Testis (tissue), 3 donors: ENCODE data around the gene PYCR2. TPM values are rescaled to one million over a fixed set of nuclear protein-coding genes. Genes with fewer than 3 reads are reported as not detected.

Source experiments
- DNase-seq: peaks from one replicate; pipeline ENCODE4 v3.0.0-alpha.2; 2019
- H3K27ac ChIP-seq, 2 donors: fragments of 200-600 bp; sonication (generic); one replicate each; pipeline ENCODE4 v1.5.1; 2019
- H3K27me3 ChIP-seq: fragments of 200-600 bp; sonication (generic); one replicate; pipeline ENCODE4 v1.5.1; 2019
- H3K36me3 ChIP-seq: fragments of 200-600 bp; sonication (generic); one replicate; pipeline ENCODE4 v1.5.1; 2017; ENCODE audit warnings: low read depth; ENCODE audit errors: missing control alignments
- H3K4me1 ChIP-seq: fragments of 200-600 bp; sonication (generic); one replicate; pipeline ENCODE4 v1.5.1; 2019
- H3K4me3 ChIP-seq, 2 donors: fragments of 200-600 bp; sonication (generic); one replicate each; pipeline ENCODE4 v1.5.1; 2017 to 2019
- H3K9me3 ChIP-seq: fragments of 200-600 bp; sonication (generic); one replicate; pipeline ENCODE4 v1.5.1; 2017
- POLR2A ChIP-seq: fragments of 450-650 bp; IDR thresholded peaks from one replicate; pipeline ENCODE4 v1.6.1; 2017; ENCODE audit warnings: antibody characterized with exemption, mild to moderate bottlenecking, moderate library complexity
- WGBS, 2 donors: methylation state at CpG; one replicate each; pipeline ENCODE4 v1.1.5; 2018; 5-methylcytosine and 5-hydroxymethylcytosine counted together
- intact Hi-C: fragments of 100-400 bp; cut with DNase I; formaldehyde crosslinking; loops from one replicate; pipeline ENCODE4 v1.15.1; 2023; ENCODE audit warnings: low total_unique reads
- polyA plus RNA-seq: library from polyadenylated mRNA; stranded (reverse); fragments of 350-450 nt; fragmentation: Illumina TruSeq; extraction: RNeasy Lipid Tissue Mini Kit (QIAGEN cat#74804); gene quantifications from one replicate; pipeline ENCODE4 v1.2.3, GENCODE V29; 2014; ENCODE audit warnings: low read depth, low replicate concordance; ENCODE audit not compliant: insufficient read depth
- total RNA-seq, 2 donors: library from RNA; depleted of rRNA; stranded (reverse); fragments of >200 nt; gene quantifications; one replicate each; pipeline ENCODE4 v1.2.3, GENCODE V29; 2016
- TF ChIP-seq, protein P1 (sequence below), 3 experiments: fragments of 450-650 bp in 2 of 3; fragments of 200-600 bp in 1 of 3; sonication (generic) in 1 of 3; IDR thresholded peaks; one replicate each; pipeline ENCODE4 v1.5.1; 2016 to 2019; ENCODE audit warnings: antibody characterized with exemption in 3 of 3, mild to moderate bottlenecking in 2 of 3, moderate library complexity in 1 of 3

PYCR2 gene
- total and polyA plus RNA-seq, 3 donors from 2014 or later = 60.7 to 85.3 (median 64.2) TPM

DNA sequence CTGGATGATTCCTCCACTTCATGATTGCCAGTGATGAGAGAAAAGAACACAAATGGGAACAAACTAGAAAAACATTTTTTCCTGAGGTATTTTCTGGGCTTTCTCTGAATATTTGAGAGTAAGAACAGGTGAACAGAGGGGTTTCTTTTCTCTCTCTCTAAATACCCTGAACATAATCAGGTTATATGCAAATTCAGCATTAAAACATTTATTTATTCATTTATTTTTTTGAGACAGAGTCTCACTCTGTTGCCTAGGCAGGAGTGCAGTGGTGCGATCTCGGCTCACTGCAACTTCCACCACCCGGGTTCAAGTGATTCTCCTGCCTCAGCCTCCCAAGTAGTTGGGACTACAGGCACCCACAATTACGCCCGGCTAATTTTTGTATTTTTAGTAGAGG, 22.8 kb upstream of the PYCR2 start:
- no peaks in the 10 kb centered on the region for H3K27me3 ChIP-seq
- H3K9me3 ChIP-seq = no peaks in the 10 kb centered on the region
- TF ChIP-seq, protein P1, sequence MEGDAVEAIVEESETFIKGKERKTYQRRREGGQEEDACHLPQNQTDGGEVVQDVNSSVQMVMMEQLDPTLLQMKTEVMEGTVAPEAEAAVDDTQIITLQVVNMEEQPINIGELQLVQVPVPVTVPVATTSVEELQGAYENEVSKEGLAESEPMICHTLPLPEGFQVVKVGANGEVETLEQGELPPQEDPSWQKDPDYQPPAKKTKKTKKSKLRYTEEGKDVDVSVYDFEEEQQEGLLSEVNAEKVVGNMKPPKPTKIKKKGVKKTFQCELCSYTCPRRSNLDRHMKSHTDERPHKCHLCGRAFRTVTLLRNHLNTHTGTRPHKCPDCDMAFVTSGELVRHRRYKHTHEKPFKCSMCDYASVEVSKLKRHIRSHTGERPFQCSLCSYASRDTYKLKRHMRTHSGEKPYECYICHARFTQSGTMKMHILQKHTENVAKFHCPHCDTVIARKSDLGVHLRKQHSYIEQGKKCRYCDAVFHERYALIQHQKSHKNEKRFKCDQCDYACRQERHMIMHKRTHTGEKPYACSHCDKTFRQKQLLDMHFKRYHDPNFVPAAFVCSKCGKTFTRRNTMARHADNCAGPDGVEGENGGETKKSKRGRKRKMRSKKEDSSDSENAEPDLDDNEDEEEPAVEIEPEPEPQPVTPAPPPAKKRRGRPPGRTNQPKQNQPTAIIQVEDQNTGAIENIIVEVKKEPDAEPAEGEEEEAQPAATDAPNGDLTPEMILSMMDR (IDR thresholded peaks at IDR 0.05) = no peak
- H3K4me3 ChIP-seq = no peak overlapping the region
- H3K4me1 ChIP-seq = peaks cover 3% of the 10 kb centered on the region
- no peaks in the 10 kb centered on the region for H3K36me3 ChIP-seq
- H3K27ac ChIP-seq = no peak overlapping the region
- 98% methylated on average over 5 of the region's 5 CpGs for WGBS, 2 donors
- intact Hi-C loops = no loop called here
- no peak for DNase-seq

DNA sequence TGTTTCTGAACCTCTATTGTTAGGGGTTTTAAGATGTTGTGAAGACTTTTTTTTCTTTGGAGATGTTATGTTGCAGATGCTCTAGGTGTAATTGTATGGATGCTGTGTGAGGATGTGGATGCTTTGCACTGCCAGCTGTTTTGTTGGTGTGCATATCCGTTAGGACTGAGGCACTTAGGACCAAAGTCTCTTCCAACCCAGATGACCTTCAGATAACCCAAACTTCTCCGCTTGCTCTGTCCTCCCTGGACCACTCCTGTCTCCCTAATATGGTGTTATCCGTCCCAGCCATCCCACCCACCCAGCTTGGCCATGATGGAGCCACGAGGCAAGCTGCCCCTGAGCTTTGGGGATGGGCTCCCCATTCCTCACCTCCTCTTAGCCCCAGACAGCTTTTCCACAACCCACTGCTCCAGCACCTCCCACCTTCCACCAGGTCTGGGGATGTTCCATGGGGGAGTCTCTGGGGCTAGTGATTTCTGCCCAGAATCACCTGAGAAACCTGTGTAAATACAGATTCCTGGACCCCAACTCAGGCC, 22.1 kb upstream of the PYCR2 start:
- TF ChIP-seq POLR2A = no peak
- TF ChIP-seq, protein P1 (IDR thresholded peaks at IDR 0.05) = no peak
- Histone ChIP-seq H3K27ac (no peak overlapping the region), H3K4me1 (peaks cover 8% of the 10 kb centered on the region), H3K27me3 (no peaks in the 10 kb centered on the region), H3K4me3 (no peak overlapping the region), H3K9me3 (no peaks in the 10 kb centered on the region), H3K36me3 (no peaks in the 10 kb centered on the region)
- intact Hi-C loops = no loop called here
- 77 to 85% methylated on average over 4 of the region's 4 CpGs for WGBS, 2 donors
- no peak for DNase-seq

DNA sequence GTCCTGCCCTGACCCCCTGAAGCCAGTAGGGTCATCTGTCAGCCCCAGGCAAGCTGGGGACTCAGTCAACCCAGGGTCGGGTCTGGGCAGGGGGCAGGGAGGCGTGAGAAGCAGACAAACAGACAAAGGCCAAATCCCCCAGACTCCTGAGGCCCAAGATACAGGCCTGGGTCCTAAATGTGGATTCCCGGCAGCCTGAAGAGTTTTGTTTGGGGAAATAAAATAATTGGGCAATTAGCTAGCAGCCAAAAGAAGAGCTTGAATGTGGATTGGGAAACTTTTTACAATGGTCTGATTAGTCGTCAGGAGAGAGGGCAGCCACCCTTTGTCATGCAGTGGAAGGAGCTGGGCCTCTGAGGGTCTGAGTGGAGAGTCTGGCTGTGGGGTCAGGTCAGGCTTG, 21.5 kb upstream of the PYCR2 start:
- no peak for DNase-seq
- intact Hi-C loops = no loop called here
- Histone ChIP-seq H3K36me3 (no peaks in the 10 kb centered on the region), H3K27me3 (no peaks in the 10 kb centered on the region), H3K27ac (no peak overlapping the region), H3K9me3 (no peaks in the 10 kb centered on the region), H3K4me1 (peaks cover 14% of the 10 kb centered on the region), H3K4me3 (no peak overlapping the region)
- no peak for TF ChIP-seq POLR2A
- TF ChIP-seq, protein P1 (IDR thresholded peaks at IDR 0.05) = no peak
- WGBS, 2 donors = 88 to 90% methylated on average over 4 of the region's 4 CpGs

DNA sequence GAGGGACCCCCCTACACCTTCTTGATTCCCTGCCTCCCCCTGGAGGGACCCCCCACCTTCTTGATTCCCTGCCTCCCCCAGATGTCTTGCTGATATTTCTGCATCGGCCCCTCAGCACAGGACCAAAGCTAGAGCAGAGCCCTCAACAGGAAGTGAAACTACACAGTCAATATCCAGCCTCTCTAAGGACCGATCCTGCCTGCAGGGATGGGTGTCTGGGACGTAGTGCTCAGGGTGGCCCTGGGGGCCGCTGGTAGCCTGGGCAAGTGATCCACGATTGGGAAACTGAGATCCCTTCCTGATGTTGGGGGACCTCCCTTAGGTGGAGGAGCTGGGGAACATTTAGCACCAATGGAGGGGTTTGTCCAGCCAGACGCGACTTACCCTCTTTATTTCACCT, 20.9 kb upstream of the PYCR2 start:
- no peaks in the 10 kb centered on the region for H3K27me3 ChIP-seq
- WGBS, 2 donors = 76 to 89% methylated on average over 7 of the region's 7 CpGs
- no peak overlapping the region for H3K27ac ChIP-seq

DNA sequence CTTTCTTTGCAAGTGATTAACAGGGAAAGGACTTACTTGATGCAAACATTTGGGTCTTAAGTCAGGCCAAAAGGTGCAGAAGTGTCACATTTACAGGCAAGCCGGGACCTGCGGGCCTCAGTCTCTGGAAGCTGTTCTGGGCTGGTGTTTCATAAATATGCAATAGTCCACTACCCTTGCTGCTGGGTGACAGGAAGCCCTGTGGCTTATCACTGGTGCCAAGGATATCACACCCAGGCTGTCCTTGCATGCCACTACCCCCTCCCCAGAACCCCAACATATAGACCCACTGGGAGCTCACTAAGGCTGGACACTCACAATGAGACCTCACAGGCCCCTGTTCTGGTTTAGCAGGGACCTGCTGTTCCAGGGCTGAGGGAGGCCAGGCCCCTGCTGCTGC, 20.3 kb upstream of the PYCR2 start:
- intact Hi-C loops = no loop called here
- H3K27me3 ChIP-seq = no peaks in the 10 kb centered on the region
- WGBS, 2 donors = 91 to 92% methylated on average over 2 of the region's 2 CpGs
- no peak for TF ChIP-seq POLR2A
- TF ChIP-seq, protein P1 (IDR thresholded peaks at IDR 0.05) = no peak
- no peak overlapping the region for H3K4me3 ChIP-seq
- H3K4me1 ChIP-seq = peaks cover 17% of the 10 kb centered on the region
- no peaks in the 10 kb centered on the region for H3K36me3 ChIP-seq
- H3K9me3 ChIP-seq = no peaks in the 10 kb centered on the region
- no peak for DNase-seq
- no peak overlapping the region for H3K27ac ChIP-seq

More for the DNA sequence above, 20.9 kb upstream of the PYCR2 start:
- Histone ChIP-seq H3K4me1 (peaks cover 17% of the 10 kb centered on the region), H3K4me3 (no peak overlapping the region), H3K9me3 (no peaks in the 10 kb centered on the region), H3K36me3 (no peaks in the 10 kb centered on the region)
- no peak for TF ChIP-seq POLR2A
- TF ChIP-seq, protein P1 (IDR thresholded peaks at IDR 0.05) = no peak
- intact Hi-C loops = no loop called here
- no peak for DNase-seq
